NCI-H2029 treated with DMSO at 0.1 percent for 48 hours (cell line): ENCODE results near the gene COL27A1.
"Not testable (repeated sequence)": the region's sequence is repeated elsewhere in the genome, so short reads cannot be mapped to it uniquely, and the experiment has no call there.

Experiments used
- DNase-seq: peaks from one replicate; lab custom pipeline; 2025; lab: John Stamatoyannopoulos, UW

Gene COL27A1

GRCh38 chr9:114123031-114123977, 32.0 kb upstream of the COL27A1 start:
- DNase-seq: no peak

- DNase-seq: no peak
These were observed 31.2 kb upstream of the COL27A1 start for GRCh38 chr9:114124138-114124537.

- DNase-seq: no peak
These were observed 30.5 kb upstream of the COL27A1 start for GRCh38 chr9:114124666-114125475.

GRCh38 chr9:114125476-114126013, 29.8 kb upstream of the COL27A1 start:
- DNase-seq: no peak

GRCh38 chr9:114126247-114127060, 28.9 kb upstream of the COL27A1 start:
- no peak for DNase-seq

GRCh38 chr9:114128759-114129158, 26.6 kb upstream of the COL27A1 start:
- DNase-seq: not testable (repeated sequence)

GRCh38 chr9:114130141-114130540, 25.2 kb upstream of the COL27A1 start:
- DNase-seq: no peak

- no peak for DNase-seq
These were observed 24.6 kb upstream of the COL27A1 start for GRCh38 chr9:114130624-114131277.

GRCh38 chr9:114131808-114132549, 23.4 kb upstream of the COL27A1 start:
- no peak for DNase-seq

- no peak for DNase-seq
These were observed 22.8 kb upstream of the COL27A1 start for GRCh38 chr9:114132550-114132918.

GRCh38 chr9:114134827-114135396, 20.4 kb upstream of the COL27A1 start:
- DNase-seq: no peak

GRCh38 chr9:114137831-114138230, 17.5 kb upstream of the COL27A1 start:
- no peak for DNase-seq

GRCh38 chr9:114138552-114138971, 16.8 kb upstream of the COL27A1 start:
- no peak for DNase-seq

GRCh38 chr9:114139071-114139470, 16.3 kb upstream of the COL27A1 start:
- DNase-seq: no peak

- no peak for DNase-seq
These were observed 14.9 kb upstream of the COL27A1 start for GRCh38 chr9:114140401-114140800.

- no peak for DNase-seq
These were observed 14.5 kb upstream of the COL27A1 start for GRCh38 chr9:114140850-114141249.

GRCh38 chr9:114141553-114142402, 13.6 kb upstream of the COL27A1 start:
- no peak for DNase-seq

GRCh38 chr9:114143234-114143633, 12.1 kb upstream of the COL27A1 start:
- DNase-seq: no peak

GRCh38 chr9:114146735-114147134, 8.6 kb upstream of the COL27A1 start:
- DNase-seq: no peak
